A549 (cell line): ENCODE results near the gene RNF217. TPM values are rescaled to one million over a fixed set of nuclear protein-coding genes. Genes with fewer than 3 reads are reported as not detected.

Experiments
- ATAC-seq, 2 experiments: fragments of 200-7000 bp in 1 of 2; fragments of >200 bp in 1 of 2; cut with Nextera tagmentation in 1 of 2; cut with Tn5 transposase in 1 of 2; 3 replicates each; pipeline versions ENCODE4 v1.8.0 to v1.9.1; 2018 to 2020; ENCODE audit warnings: mild to moderate bottlenecking in 1 of 2, moderate library complexity in 1 of 2
- CTCF ChIA-PET: fragments of 300-600 bp; sonication (Branson Sonifier 250); formaldehyde crosslinking; extraction: SDS; loops from one replicate; lab custom pipeline; 2021; ENCODE audit warnings: antibody characterized with exemption, inconsistent platforms; lab: Yijun Ruan, JAX
- POLR2A ChIA-PET: fragments of 350-600 bp; formaldehyde crosslinking; extraction: SDS; loops from one replicate; lab custom pipeline; 2021; ENCODE audit warnings: antibody characterized with exemption, inconsistent platforms; lab: Yijun Ruan, JAX
- DNase-seq, 2 experiments: peaks; one replicate each; pipeline versions ENCODE4 v3.0.0 to v3.0.0-alpha.2; 2011 to 2016; ENCODE audit warnings: low read depth in 1 of 2, low spot score in 1 of 2
- FAIRE-seq: peaks from 2 replicates; lab custom pipeline; 2011; peaks lifted over from hg19 to GRCh38; lab: Jason Lieb, UNC
- H3K27ac ChIP-seq, 2 experiments: fragments of >200 bp; sonication (Bioruptor Twin); formaldehyde crosslinking; 3 replicates each; pipeline ENCODE4 v1.5.1; 2016 to 2017
- H3K4me1 ChIP-seq: fragments of >200 bp; sonication (Bioruptor Twin); formaldehyde crosslinking; 3 replicates; pipeline ENCODE4 v1.6.1; 2016
- H3K4me2 ChIP-seq: fragments of >200 bp; sonication (Bioruptor Twin); formaldehyde crosslinking; 3 replicates; pipeline ENCODE4 v1.6.1; 2016
- H3K4me3 ChIP-seq: fragments of >200 bp; sonication (Bioruptor Twin); formaldehyde crosslinking; 3 replicates; pipeline ENCODE4 v1.5.1; 2016
- H3K9me3 ChIP-seq: fragments of >200 bp; sonication (Bioruptor Twin); formaldehyde crosslinking; 3 replicates; pipeline ENCODE4 v1.6.1; 2016
- BCL3 ChIP-seq: fragments of >200 bp; sonication (Bioruptor Twin); formaldehyde crosslinking; IDR thresholded peaks from 3 replicates; pipeline ENCODE4 v1.6.1; 2016
- CBX2 ChIP-seq: fragments of 200-600 bp; sonication (generic); IDR thresholded peaks from 2 replicates; pipeline ENCODE4 v1.6.1; 2016; ENCODE audit warnings: low read depth, mild to moderate bottlenecking, borderline replicate concordance
- EHF ChIP-seq: fragments of 250-450 bp; sonication (Bioruptor Pico); IDR thresholded peaks from 2 replicates; pipeline ENCODE4 v1.5.0; 2020; ENCODE audit warnings: mild to moderate bottlenecking
- EHMT2 ChIP-seq: fragments of 200-600 bp; sonication (generic); IDR thresholded peaks from 2 replicates; pipeline ENCODE4 v1.6.1; 2016; ENCODE audit warnings: antibody characterized with exemption, low read depth, mild to moderate bottlenecking, moderate library complexity
- ELK1 ChIP-seq: fragments of 150-350 bp; IDR thresholded peaks from 2 replicates; pipeline ENCODE4 v1.6.1; 2014; ENCODE audit warnings: low read depth, mild to moderate bottlenecking, low read length
- ESRRA ChIP-seq: fragments of 150-350 bp; IDR thresholded peaks from 2 replicates; pipeline ENCODE4 v1.6.1; 2014; ENCODE audit warnings: mild to moderate bottlenecking, low read length, borderline replicate concordance
- FOXS1 ChIP-seq: fragments of 250-450 bp; sonication (Bioruptor Pico); IDR thresholded peaks from 2 replicates; pipeline ENCODE4 v1.5.0; 2020; ENCODE audit warnings: mild to moderate bottlenecking, moderate library complexity
- HES2 ChIP-seq: fragments of >200 bp; sonication (Bioruptor Twin); formaldehyde crosslinking; IDR thresholded peaks from 2 replicates; pipeline ENCODE4 v1.6.1; 2016
- HOXA7 ChIP-seq: fragments of 250-450 bp; sonication (Bioruptor Pico); IDR thresholded peaks from 2 replicates; pipeline ENCODE4 v1.5.0; 2020; ENCODE audit warnings: mild to moderate bottlenecking, moderate library complexity
- HOXB13 ChIP-seq: fragments of 250-450 bp; sonication (Bioruptor Pico); IDR thresholded peaks from 2 replicates; pipeline ENCODE4 v1.5.0; 2020; ENCODE audit warnings: low read depth, mild to moderate bottlenecking, moderate library complexity
- HOXB5 ChIP-seq: fragments of 250-450 bp; sonication (Bioruptor Pico); IDR thresholded peaks from 2 replicates; pipeline ENCODE4 v1.5.0; 2020; ENCODE audit warnings: mild to moderate bottlenecking, moderate library complexity
- KDM1A ChIP-seq: fragments of 200-600 bp; sonication (generic); IDR thresholded peaks from 2 replicates; pipeline ENCODE4 v1.6.1; 2016; ENCODE audit warnings: low read depth, mild to moderate bottlenecking
- MAFK ChIP-seq: fragments of 450-650 bp; IDR thresholded peaks from 2 replicates; pipeline ENCODE4 v1.6.1; 2014; ENCODE audit not compliant: partially characterized antibody
- MAZ ChIP-seq: fragments of 150-350 bp; IDR thresholded peaks from 2 replicates; pipeline ENCODE4 v1.6.1; 2014; ENCODE audit warnings: antibody characterized with exemption, low read depth, low read length, borderline replicate concordance
- NFE2L2 ChIP-seq: fragments of 150-350 bp; conservative IDR thresholded peaks from 2 replicates; pipeline ENCODE4 v1.6.1; 2014; ENCODE audit warnings: low read length
- NR3C1 ChIP-seq: fragments of >200 bp; sonication (Bioruptor Twin); formaldehyde crosslinking; IDR thresholded peaks from 3 replicates; pipeline ENCODE4 v1.6.1; 2017
- PBX3 ChIP-seq: IDR thresholded peaks from 2 replicates; pipeline ENCODE4 v1.6.1; 2012
- PHF8 ChIP-seq: fragments of 200-600 bp; sonication (generic); IDR thresholded peaks from 2 replicates; pipeline ENCODE4 v1.6.1; 2016; ENCODE audit warnings: low read depth, mild to moderate bottlenecking, antibody characterized with exemption, moderate library complexity, borderline replicate concordance
- POLR2A ChIP-seq: IDR thresholded peaks from 2 replicates; pipeline ENCODE4 v1.6.1; 2012; ENCODE audit warnings: mild to moderate bottlenecking, low read length
- POLR2AphosphoS2 ChIP-seq: conservative IDR thresholded peaks from 2 replicates; pipeline ENCODE4 v1.6.1; 2012; ENCODE audit warnings: low read length, improper control_type of control experiment, inconsistent platforms
- RAD21 ChIP-seq, 2 experiments: fragments of >200 bp in 1 of 2; sonication (Bioruptor Twin) in 1 of 2; formaldehyde crosslinking in 1 of 2; IDR thresholded peaks in 1 of 2; conservative IDR thresholded peaks in 1 of 2; 2 replicates in 1 of 2; 3 replicates in 1 of 2; pipeline ENCODE4 v1.6.1; 2012 to 2018; ENCODE audit warnings: inconsistent platforms in 1 of 2
- RARB ChIP-seq: fragments of 250-450 bp; sonication (Bioruptor Pico); IDR thresholded peaks from 2 replicates; pipeline ENCODE4 v1.8.0; 2021; ENCODE audit warnings: mild to moderate bottlenecking, moderate library complexity
- REST ChIP-seq: fragments of 200-600 bp; sonication (generic); IDR thresholded peaks from 2 replicates; pipeline ENCODE4 v1.6.1; 2016; ENCODE audit warnings: antibody characterized with exemption, mild to moderate bottlenecking, moderate library complexity
- RFX5 ChIP-seq: fragments of 450-650 bp; IDR thresholded peaks from 2 replicates; pipeline ENCODE4 v1.7.1; 2014; ENCODE audit warnings: antibody characterized with exemption, mild to moderate bottlenecking, moderate library complexity
- SMC3 ChIP-seq: fragments of >200 bp; sonication (Bioruptor Twin); formaldehyde crosslinking; IDR thresholded peaks from 3 replicates; pipeline ENCODE4 v1.6.1; 2018; ENCODE audit warnings: inconsistent platforms
- TFCP2L1 ChIP-seq: fragments of 250-450 bp; sonication (Bioruptor Pico); IDR thresholded peaks from 2 replicates; pipeline ENCODE4 v1.5.0; 2021; ENCODE audit warnings: mild to moderate bottlenecking
- USF2 ChIP-seq: fragments of 450-650 bp; IDR thresholded peaks from 2 replicates; pipeline ENCODE4 v1.6.1; 2014; ENCODE audit warnings: antibody characterized with exemption
- ZC3H11A ChIP-seq: fragments of 450-650 bp; IDR thresholded peaks from 2 replicates; pipeline ENCODE4 v1.6.1; 2014; ENCODE audit warnings: antibody characterized with exemption, mild to moderate bottlenecking
- WGBS: methylation state at CpG from one replicate; pipeline ENCODE4 v1.1.6; 2017; ENCODE audit errors: missing lambda C conversion rate; 5-methylcytosine and 5-hydroxymethylcytosine counted together
- polyA plus RNA-seq, 4 experiments: library from polyadenylated mRNA; depleted of rRNA in 3 of 4; stranded (reverse); fragments of >200 nt; fragmentation: RNase III in 1 of 4; extraction: RNeasy Plus Mini Kit Qiagen cat#74134 plus additional on column Dnase treatment in 1 of 4; gene quantifications; 2 replicates in 3 of 4; 3 replicates in 1 of 4; pipeline ENCODE4 v1.2.3, GENCODE V29; 2011 to 2017

Gene RNF217
- polyA plus RNA-seq, 2 of the 4 experiments (the other 2 are of a cell fraction) = 5.7 to 20.0 TPM

GRCh38 chr6:124984668-124985338 is 22.6 kb downstream of the RNF217 start:
- WGBS = 91% methylated on average over 1 of the region's 1 CpG
- no peak for TF ChIP-seq HOXB13 (CRISPR knock-in tag)
- no peak for TF ChIP-seq HES2
- no peak for TF ChIP-seq TFCP2L1 (CRISPR knock-in tag)
- TF ChIP-seq USF2 = peak; percentile 32
- no peak for TF ChIP-seq POLR2A
- TF ChIP-seq MAZ = no peak
- TF ChIP-seq NFE2L2 = 0 out of 2 replicates have a peak, but pooled peaks have one; percentile 4
- TF ChIP-seq PBX3 = no peak
- no peak for TF ChIP-seq PHF8
- TF ChIP-seq BCL3 = no peak
- TF ChIP-seq MAFK = peak; percentile 74
- TF ChIP-seq POLR2AphosphoS2 = no peak
- peak overlapping the region; percentile 66 to 89 for H3K27ac ChIP-seq
- ATAC-seq = peak in 1 of 2 experiments; percentile 40; a peak in 3 of 6 replicates
- POLR2A ChIA-PET = no interaction called here
- CTCF ChIA-PET = no interaction called here
- H3K4me2 ChIP-seq = peak overlapping the region; percentile 67
- no peaks in the 10 kb centered on the region for H3K9me3 ChIP-seq
- no peak for DNase-seq
- H3K4me3 ChIP-seq = no peak overlapping the region
- peaks cover 68% of the 10 kb centered on the region for H3K4me1 ChIP-seq
- no peak for FAIRE-seq

- DNase-seq (no peak), FAIRE-seq (no peak), ATAC-seq (no peak)
- no peaks in the 10 kb centered on the region for H3K9me3 ChIP-seq
- CTCF ChIA-PET = interaction anchor here (0.7 kb wide), 1 partner anchor 119 kb away, joined by 3 read pairs; no protein-coding TSS in a partner anchor
- POLR2A ChIA-PET = no interaction called here
- peaks cover 56% of the 10 kb centered on the region for H3K4me1 ChIP-seq
- peak overlapping the region; percentile 67; the same call in 1 of the 3 replicates for H3K4me2 ChIP-seq
- peak overlapping the region; percentile 64 to 66; a peak in 3 of 6 replicates for H3K27ac ChIP-seq
- no peak overlapping the region for H3K4me3 ChIP-seq
- TF ChIP-seq EHMT2 (no peak), ESRRA (no peak), HES2 (no peak), POLR2AphosphoS2 (no peak), HOXB5 (CRISPR knock-in tag) (no peak), RARB (CRISPR knock-in tag) (no peak), ELK1 (no peak), NR3C1 (no peak), REST (no peak), ZC3H11A (no peak), EHF (CRISPR knock-in tag) (no peak), CBX2 (no peak), RFX5 (no peak), HOXA7 (CRISPR knock-in tag) (no peak), KDM1A (no peak), SMC3 (no peak), FOXS1 (no peak), RAD21 (conservative IDR thresholded peaks at IDR 0.05 in 1 of 2, IDR thresholded peaks at IDR 0.05 in 1 of 2) (no peak), POLR2A (no peak)
Observed at GRCh38 chr6:124986164-124986563, 23.9 kb downstream of the RNF217 start.
